GM12872 (cell line): ENCODE measurements around the gene CSRNP3.

ENCODE experiments used
- TF ChIP-seq, protein P1 (sequence below): IDR thresholded peaks from 3 replicates; pipeline ENCODE4 v1.5.1; 2011; ENCODE audit warnings: low read depth, mild to moderate bottlenecking, low read length, moderate library complexity; ENCODE audit not compliant: insufficient read depth

The CSRNP3 gene

GRCh38 chr2:165573534-165574461 is 104.3 kb downstream of the CSRNP3 start:
- TF ChIP-seq, protein P1, sequence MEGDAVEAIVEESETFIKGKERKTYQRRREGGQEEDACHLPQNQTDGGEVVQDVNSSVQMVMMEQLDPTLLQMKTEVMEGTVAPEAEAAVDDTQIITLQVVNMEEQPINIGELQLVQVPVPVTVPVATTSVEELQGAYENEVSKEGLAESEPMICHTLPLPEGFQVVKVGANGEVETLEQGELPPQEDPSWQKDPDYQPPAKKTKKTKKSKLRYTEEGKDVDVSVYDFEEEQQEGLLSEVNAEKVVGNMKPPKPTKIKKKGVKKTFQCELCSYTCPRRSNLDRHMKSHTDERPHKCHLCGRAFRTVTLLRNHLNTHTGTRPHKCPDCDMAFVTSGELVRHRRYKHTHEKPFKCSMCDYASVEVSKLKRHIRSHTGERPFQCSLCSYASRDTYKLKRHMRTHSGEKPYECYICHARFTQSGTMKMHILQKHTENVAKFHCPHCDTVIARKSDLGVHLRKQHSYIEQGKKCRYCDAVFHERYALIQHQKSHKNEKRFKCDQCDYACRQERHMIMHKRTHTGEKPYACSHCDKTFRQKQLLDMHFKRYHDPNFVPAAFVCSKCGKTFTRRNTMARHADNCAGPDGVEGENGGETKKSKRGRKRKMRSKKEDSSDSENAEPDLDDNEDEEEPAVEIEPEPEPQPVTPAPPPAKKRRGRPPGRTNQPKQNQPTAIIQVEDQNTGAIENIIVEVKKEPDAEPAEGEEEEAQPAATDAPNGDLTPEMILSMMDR: no peak

GRCh38 chr2:165575044-165575615 is 105.6 kb downstream of the CSRNP3 start:
- TF ChIP-seq, protein P1: no peak

- TF ChIP-seq, protein P1: no peak
Measured at GRCh38 chr2:165576409-165577154, 107.1 kb downstream of the CSRNP3 start.

DNA sequence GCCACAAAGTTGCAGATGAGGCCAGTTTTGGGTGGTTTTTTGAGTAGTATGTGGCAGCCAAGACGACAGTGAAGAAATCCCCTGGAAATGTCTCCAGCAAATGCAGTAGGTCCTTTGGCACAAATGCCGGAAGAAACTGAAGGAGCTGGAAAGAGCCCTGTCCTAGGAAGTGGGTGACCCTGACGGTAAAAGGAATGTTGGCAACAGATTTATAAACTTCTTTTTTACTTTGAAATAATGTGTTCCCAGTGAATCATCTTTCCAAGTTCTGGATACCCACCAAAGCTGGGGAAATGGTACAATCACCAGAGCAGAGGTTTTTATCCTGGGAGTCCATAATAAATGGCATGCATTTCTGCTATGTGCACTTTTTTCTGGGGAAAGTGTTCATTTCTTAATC is 112.9 kb downstream of the CSRNP3 start:
- TF ChIP-seq, protein P1: no peak

- TF ChIP-seq, protein P1: no peak
Measured at GRCh38 chr2:165582863-165583506, 113.5 kb downstream of the CSRNP3 start.

DNA sequence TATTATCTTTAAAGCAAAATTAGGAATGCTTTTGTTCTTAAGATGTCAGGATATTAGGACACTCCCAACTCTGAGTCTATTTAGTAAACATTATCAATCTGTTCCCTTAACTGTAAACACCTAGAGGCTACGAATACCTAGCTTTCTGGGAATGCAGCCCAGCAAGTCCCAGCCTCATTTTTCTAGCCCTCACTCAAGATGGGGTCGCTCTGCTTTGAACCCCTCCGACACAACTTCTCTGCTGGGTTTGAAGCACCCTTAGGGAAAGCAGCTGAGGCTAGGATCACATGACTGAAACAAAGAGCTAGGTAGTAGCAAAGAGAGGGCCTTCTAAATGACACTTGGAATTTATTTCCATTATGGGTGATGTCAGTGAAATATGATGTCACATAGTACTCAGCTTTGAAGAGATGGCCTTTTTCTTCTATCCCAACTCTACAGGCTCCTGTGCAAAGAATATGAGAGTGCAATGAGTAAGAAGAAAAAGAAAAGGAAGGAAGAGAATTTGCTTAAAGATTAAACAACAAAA is 114.7 kb downstream of the CSRNP3 start:
- TF ChIP-seq, protein P1: no peak
